GM19438 (cell line): ENCODE measurements around the gene MLLT11.
A peak's percentile ranks its signal among the peaks of the same experiment; 100 is the strongest.

Source experiments
- ATAC-seq: cut with Tn5 transposase; IDR thresholded peaks from one replicate; pipeline ENCODE4 v1.9.1; 2021; ENCODE audit warnings: low read depth; ENCODE audit not compliant: unreplicated experiment

Gene MLLT11, protein sequence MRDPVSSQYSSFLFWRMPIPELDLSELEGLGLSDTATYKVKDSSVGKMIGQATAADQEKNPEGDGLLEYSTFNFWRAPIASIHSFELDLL

DNA sequence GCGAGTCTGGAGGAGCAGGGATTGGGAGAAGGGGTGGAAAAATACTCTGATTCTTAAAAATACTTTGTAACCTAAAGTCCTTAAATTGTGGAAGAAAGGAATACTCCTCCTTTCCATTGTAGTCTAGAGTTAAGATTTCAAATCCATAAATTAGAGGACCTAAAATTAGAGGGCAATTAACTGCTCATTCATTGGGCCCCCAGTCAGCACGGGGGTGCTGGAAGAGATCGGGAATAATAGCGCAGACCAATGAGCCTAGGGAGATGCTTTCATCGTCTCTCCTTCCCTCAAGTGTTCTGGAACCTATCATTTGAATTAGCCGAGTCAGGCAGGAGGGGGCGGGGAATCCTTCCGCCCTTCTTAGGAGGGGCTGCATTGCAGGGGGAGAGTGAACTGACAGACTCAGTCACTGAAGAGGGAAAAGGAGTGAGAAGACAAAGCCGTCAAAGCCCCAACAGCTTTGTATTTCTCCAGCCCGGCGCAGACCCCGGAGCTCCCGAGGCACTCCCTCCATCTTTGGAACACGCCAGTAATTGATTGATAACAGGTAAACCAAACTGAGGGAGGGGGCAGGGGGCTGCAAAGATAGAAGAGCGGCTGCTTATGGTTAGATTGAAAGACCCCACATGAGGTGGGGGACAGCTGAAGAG, at the start of gene MLLT11:
Gene MLLT11 (plus strand): TSS at position 391 of the 650 bp plus-strand sequence. CDS start 6,828 bp downstream, outside the sequence.
- no peak for ATAC-seq

DNA sequence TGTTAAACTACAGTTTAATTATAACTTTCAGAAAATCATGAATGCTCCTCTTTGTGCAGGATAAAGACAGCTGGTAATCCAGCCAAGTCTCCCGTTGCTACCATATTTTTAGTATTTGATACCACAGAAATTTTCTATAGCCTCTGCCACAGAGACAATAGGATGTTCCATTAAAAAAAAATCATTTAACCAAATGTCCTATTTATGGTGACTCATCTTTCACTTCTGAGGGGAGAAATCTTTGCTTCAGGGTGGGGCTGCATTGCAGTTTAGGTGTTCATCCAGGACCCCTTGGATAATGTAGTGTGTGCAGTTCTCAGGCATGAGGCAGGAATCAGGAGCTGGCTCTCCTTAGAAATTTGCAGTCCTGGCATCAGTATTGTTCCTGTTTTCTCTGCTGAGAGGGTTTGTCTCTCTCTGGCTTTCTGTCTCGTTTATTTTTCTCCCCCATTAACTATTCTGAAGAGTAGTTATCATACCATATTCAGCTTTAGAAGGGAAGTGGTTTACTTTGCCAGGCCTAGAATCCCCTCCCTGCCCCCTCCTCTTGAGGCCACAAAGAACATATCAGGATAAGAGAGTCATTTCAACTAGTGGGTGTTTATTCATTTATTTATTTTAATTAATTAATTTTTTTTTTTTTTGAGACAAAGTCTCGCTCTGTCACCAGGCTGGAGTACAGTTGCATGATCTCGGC, 48.9 kb upstream of the MLLT11 start:
- ATAC-seq = no peak

DNA sequence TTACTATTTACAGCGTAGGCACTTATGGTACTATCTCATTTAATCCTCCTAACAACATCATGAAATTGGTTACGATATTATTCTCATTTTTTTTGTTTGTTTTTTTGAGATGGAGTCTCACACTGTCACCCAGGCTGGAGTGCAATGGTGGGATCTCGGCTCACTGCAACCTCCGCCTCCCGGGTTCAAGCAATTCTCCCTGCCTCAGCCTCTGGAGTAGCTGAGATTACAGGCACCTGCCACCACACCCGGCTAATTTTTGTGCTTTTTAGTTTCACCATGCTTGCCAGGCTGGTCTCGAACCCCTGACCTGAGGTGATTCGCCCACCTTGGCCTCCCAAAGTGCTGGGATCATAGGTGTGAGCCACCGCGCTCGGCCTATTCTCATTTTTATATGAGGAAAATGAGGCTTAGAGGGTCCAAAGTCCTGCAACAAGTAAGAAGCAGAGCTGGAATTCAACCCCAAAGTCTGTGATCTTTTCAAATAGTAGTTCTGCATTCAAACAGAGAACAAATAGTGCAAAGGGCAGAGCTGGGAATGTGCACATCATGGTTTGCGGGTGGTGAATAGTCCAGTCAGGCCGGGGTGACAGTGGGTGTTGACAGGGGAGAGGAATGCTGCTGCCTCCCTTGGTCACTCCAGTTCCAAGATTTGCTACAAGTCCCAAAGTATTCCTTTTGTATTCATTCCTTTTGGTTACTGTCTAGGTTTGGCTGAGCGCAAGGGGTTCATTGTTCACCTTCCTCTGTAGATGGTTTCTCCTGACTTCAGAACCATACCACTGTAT, 47.3 kb upstream of the MLLT11 start:
- ATAC-seq = no peak

DNA sequence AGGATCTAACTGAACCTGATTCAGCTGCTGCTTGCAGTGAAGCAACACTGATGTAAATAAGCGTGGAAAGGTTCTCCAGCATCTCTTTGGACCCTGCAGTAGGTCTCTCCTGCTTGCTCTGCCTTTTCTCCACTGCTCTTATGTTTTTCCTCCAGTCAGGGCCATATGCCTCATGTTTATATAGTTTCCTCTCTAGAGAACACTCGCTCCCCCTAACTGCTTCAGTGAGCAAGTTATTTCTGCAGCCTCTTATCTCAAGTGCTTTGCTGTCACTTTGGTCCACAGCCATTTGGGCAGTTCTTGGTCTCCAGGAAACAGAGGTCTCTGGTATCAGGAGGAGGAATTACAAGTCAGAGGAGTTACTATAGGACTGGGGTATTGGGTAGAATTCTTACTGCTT, 46.7 kb upstream of the MLLT11 start:
- ATAC-seq = no peak

DNA sequence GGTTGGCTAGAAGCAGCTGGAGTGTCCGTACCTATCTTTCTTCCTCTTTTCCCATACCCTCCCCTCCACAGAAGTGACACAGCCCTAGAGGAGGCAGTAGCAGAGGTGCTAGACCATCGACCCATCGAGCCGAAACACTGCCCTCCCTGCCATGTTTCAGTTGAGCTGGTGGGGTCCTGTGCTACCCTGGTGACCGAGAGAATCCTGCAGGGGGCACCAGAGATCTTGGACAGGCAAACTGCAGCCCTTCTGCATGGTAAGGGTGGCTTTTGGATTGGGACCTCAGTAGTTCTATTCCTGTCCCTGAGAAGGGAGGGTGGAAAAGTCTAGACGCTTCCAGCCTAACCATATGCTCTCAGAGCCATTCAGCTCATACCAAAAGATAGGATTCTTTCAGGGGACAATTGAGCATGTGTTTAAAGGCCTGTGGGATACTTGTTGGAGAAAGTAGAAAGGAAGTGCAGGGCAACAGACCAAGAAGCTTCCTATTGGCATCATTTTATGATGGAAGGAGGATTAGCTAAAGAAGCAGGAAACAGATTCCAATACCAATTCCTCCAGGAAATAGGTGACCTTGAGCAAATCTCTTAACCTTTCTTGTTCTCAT, 35.6 kb upstream of the MLLT11 start:
- no peak for ATAC-seq

DNA sequence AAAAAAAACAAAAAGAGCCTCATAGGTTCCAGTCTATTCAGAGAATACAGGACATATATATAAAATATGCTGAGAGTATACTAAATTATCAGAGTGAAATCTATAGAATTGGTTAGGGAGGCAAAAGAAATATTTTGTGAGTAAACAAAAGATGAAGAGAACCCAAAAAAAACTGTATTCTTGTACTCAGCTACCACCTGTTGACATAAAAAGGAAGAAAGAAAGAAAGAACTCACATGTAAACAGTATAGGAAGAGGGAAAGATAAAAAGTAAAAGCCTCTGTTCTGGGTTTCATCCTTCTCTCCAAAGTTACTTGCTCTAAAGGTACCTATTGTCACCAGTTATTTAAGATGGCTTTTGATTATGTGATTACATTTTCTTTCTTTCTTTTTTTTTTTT, 33.7 kb upstream of the MLLT11 start:
- no peak for ATAC-seq

DNA sequence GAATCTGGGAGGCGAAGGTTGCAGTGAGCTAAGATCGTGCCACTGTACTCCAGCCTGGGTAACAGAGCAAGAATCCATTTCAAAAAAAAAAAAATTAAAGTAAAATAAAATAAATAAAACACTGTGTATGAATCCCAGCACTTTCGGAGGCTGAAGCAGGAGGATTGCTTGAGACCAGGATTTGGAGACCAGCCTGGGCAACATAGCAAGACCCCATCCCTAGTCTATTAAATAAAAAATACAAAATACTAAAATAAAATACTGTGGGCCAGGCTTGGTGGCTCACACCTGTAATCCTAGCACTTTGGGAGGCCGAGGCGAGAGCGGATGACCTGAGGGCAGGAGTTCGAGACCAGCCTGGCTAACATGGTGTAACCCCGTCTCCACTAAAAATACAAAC, 28.0 kb upstream of the MLLT11 start:
- no peak for ATAC-seq

DNA sequence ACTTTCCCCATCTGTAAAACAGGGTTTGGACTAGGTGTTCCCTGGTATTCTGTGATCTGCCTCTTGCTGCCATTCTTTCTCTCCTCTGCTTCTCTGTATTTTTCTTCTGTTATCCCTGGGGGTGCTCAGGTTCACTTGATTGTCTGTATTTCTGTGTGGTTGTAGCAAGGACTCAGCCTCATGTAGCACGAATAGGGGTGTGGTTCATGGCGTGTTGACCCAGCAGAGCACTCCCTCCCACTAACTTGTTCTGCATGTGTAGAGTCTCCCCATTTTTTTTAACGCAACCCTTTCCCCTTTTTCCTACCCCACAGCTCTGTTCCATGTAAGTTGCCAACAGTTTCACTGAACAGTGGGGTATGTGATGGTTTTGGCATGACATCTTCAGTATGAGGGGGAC, 25.0 kb upstream of the MLLT11 start:
- ATAC-seq = no peak

DNA sequence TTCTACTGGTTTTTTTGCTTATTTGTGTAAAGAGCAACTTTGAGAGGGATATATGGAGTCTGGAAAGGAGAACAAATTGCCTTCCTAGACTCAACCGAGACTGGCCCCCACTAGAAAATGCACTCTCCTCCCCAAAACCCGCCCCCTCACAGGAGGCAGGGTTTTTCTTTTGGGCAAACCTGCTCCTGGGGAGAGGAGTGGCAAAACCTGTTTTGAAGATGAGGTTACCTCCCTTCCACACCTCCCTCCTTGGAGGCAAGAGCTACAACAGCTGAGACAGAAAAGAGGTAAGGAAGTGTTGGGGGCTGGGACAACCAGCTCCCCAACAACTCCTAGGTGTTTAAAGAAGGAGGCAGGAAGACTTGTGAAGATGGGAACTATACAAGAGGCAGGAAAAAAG, 23.8 kb upstream of the MLLT11 start, which contains the start of gene BNIPL:
Gene BNIPL (plus strand): TSS at position 231 of the 400 bp plus-strand sequence. CDS start 140 bp downstream, at position 371.
- ATAC-seq = no peak

DNA sequence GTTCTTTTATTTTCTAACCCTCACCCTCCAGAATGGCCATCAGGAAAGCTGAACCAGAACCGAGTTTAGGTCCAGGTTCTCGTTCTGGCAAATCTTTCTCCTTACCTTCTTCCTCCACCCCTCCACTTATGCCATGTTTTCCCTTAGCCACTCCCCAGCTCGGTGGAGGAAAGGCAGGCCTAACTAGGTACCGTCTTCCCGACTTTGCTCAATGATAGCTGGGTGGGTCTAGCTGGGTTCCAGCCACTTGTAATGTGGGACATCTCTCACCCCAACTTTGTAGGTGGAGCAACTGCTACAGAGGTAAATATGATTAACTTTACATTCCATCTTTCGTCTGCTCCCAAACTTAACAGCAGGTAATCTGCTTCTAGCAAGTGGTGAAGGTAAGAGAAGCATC, 23.2 kb upstream of the MLLT11 start:
- ATAC-seq = no peak

DNA sequence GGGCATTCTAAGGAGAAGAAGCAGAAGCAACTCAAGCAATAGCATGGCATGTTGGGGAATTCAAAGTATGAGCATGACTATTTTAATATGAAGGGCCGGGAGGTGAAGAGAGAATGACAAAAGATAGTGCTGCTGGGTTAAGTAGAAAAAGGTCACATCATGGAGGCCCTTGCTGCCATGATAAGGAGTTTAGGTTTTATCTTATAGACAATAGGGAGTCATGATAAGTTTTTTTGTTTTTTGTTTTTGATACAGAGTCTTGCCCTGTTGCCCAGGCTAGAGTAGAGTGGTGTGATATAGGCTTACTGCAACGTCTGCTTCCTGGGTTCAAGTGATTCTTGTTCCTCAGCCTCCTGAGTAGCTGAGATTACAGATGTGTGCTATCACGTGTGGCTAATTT, 20.7 kb upstream of the MLLT11 start:
- ATAC-seq = no peak

DNA sequence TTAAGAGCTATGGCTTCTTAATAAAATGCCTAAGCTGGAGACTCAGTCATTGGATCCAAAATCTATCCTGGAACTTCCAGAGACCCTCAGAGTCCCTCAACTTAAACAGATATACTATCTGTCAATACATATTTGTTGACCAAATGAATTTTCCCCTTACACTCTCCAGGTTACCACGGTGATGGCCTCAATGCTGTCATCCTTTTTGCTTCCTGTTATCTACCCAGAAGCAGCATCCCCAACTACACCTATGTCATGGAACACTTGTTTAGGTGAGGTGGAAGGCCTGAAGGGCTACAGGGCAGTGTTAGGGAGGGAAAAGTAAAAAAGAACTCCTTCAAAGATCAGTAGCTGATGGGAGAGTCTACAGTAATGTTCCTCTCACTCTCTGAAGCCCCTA, 17.0 kb upstream of the MLLT11 start:
- no peak for ATAC-seq

DNA sequence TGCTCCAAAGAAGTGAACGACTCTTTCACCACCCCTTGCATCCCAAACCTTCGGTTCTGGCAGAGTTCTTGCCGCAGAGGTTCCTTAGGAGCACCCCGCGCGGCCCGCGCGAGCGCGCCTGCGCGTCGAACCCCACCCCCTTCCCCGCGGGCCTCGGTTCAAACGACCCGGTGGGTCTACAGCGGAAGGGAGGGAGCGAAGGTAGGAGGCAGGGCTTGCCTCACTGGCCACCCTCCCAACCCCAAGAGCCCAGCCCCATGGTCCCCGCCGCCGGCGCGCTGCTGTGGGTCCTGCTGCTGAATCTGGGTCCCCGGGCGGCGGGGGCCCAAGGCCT, 12.6 kb upstream of the MLLT11 start, which contains the start of gene C1orf56:
Gene C1orf56 (plus strand): TSS at position 161 of the 334 bp plus-strand sequence. CDS start 97 bp downstream, at position 258.
- ATAC-seq = peak; percentile 67

DNA sequence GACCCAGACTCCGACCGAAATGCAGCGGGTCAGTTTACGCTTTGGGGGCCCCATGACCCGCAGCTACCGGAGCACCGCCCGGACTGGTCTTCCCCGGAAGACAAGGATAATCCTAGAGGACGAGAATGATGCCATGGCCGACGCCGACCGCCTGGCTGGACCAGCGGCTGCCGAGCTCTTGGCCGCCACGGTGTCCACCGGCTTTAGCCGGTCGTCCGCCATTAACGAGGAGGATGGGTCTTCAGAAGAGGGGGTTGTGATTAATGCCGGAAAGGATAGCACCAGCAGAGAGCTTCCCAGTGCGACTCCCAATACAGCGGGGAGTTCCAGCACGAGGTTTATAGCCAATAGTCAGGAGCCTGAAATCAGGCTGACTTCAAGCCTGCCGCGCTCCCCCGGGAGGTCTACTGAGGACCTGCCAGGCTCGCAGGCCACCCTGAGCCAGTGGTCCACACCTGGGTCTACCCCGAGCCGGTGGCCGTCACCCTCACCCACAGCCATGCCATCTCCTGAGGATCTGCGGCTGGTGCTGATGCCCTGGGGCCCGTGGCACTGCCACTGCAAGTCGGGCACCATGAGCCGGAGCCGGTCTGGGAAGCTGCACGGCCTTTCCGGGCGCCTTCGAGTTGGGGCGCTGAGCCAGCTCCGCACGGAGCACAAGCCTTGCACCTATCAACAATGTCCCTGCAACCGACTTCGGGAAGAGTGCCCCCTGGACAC, 12.1 kb upstream of the MLLT11 start:
- peak; percentile 49 for ATAC-seq

DNA sequence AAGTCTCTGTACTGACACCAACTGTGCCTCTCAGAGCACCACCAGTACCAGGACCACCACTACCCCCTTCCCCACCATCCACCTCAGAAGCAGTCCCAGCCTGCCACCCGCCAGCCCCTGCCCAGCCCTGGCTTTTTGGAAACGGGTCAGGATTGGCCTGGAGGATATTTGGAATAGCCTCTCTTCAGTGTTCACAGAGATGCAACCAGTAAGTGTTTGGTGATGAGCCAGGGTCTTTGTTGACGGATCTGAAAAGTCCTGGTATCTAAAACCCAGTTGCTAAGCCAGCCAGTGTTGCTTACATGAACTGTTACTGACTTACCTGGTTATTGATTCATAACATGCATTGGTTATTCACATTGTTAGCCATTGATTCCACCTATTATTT, 11.6 kb upstream of the MLLT11 start:
- ATAC-seq = no peak

DNA sequence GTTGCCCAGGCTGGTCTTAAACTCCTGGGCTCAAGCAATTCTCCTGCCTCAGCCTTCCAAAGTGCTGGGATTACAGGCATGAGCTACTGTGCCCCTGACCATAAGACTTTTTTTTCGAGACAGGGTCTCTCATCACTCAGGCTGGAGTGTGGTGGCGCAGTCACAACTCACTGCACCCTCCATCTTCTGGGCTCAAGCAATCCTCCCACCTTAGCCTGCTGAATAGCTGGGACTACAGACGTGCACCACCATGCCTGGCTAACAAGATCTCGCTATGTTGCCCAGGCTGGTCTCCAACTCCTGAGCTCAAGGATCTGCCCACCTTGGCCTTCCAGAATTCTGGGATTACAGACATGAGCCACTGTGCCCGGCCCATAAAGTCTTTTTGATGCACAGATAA, 10.7 kb upstream of the MLLT11 start:
- ATAC-seq = no peak

DNA sequence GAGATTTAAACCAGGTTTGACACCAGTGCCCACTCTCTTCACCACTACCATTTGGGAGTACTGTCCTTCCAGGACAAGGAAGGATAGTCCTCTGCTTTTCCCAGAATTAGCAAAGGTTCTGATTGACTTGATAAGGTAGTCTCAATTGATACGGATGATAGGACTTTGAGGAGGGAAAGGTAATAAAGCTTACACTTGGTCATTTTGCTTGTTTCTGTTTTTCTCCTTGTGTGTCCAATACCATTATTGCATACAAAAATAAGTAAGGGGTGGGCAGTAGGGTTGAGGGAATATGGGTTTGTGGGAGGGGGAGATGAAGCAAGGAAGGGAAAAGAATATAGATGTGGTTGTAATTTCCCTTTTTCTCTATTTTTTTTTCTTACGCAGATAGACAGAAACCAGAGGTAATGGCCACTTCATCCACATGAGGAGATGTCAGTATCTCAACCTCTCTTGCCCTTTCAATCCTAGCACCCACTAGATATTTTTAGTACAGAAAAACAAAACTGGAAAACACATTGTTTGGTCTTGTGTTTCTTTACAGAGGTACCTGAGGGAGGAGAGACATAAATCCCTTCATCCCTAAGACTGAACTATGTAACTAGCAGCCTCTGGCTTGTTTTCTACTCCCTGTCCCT, 10.0 kb upstream of the MLLT11 start:
- ATAC-seq = no peak

DNA sequence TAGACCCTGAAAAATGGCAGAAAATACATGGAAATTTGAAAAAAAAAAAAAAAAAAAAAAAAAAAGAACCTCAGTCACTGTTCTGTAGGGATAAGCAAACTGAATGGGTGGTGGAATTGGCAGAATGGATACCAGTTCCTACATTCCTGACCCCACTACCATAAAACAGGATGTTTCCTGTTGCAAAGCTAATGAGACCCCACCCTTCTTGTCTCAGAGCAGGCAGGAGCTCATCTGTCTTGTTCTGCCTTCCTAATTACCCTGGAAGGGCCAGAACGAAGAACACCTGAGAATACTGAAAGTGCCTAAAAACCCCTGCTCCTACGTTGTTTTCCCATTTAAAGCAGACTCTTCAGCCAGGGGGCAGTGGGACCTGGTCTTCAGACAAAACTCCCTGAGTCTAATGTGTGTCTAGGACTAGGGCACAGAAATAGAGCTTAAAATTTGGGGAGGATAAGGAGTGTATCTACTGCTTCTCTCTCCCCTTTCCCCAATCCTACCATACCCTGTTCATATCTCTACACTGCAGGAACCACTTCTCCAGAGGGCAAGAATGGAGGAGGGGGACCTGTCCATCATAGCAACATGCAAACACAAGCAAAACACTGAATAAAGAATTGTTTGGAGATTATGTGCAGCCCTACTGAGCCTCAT, 8.7 kb upstream of the MLLT11 start:
- no peak for ATAC-seq

DNA sequence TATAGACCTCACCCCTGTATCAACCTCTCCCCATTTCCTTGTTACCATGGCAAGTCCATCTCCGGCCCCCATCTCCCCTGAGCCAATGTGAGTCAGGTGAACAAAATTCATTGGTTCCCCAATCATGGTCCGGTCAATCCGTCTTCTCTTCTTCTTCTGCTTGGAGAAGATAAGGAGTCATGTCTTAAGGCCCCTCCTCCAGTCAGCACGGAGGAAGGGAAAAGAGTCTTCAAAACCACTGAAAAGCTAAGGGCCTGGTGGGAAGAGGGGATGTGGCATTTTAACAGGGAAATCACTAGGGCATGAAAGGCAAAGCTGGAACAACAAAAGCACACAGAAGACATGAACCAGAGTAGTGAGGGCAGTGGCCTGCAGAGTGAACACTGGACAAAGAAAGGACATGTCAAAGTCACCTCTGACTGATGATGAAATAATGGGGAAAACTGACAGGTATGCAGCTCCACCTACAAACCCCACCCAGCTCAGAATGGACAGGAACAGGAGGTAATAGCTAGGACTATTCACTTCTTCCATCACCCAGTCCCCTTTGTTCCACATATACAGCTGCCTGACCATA, 5.1 kb upstream of the MLLT11 start:
- ATAC-seq = no peak
